Neural cell (in vitro differentiated cells): ENCODE measurements around the gene CIB4. TPM values are rescaled to one million over a fixed set of nuclear protein-coding genes. Genes with fewer than 3 reads are reported as not detected.

Experiments used
- H2AFZ ChIP-seq: fragments of 200-600, 300-800 bp; sonication (generic), shearing (Covaris generic); 2 replicates; pipeline ENCODE4 v1.6.0; 2014; ENCODE audit warnings: low read depth, mild to moderate bottlenecking, antibody characterized with exemption, low read length, moderate library complexity
- H3F3A ChIP-seq: fragments of 200-600 bp; shearing (Covaris generic); 2 replicates; pipeline ENCODE4 v1.6.1; 2016; ENCODE audit warnings: mild to moderate bottlenecking, moderate library complexity, mixed read lengths, antibody characterized with exemption, low read length; ENCODE audit not compliant: insufficient read depth, poor library complexity, severe bottlenecking
- H3K27ac ChIP-seq: fragments of 200-600, 300-800 bp; sonication (generic), shearing (Covaris generic); 2 replicates; pipeline ENCODE4 v1.5.1; 2014; ENCODE audit warnings: mild to moderate bottlenecking, low read length, moderate library complexity
- H3K27me3 ChIP-seq: fragments of 300-800, 200-600 bp; sonication (generic), shearing (Covaris generic); 2 replicates; pipeline ENCODE4 v1.6.0; 2014; ENCODE audit warnings: mild to moderate bottlenecking, low read depth, low read length, moderate library complexity; ENCODE audit not compliant: insufficient read depth
- H3K36me3 ChIP-seq: fragments of 300-800, 200-600 bp; sonication (generic), shearing (Covaris generic); 2 replicates; pipeline ENCODE4 v1.5.1; 2014; ENCODE audit warnings: mild to moderate bottlenecking, antibody characterized with exemption, low read length, moderate library complexity; ENCODE audit not compliant: insufficient read depth
- H3K4me2 ChIP-seq: fragments of 300-800, 200-600 bp; sonication (generic), shearing (Covaris generic); 2 replicates; pipeline ENCODE4 v1.6.0; 2014; ENCODE audit warnings: mild to moderate bottlenecking, low read length
- H3K4me3 ChIP-seq: fragments of 300-800, 200-600 bp; sonication (generic), shearing (Covaris generic); 2 replicates; pipeline ENCODE4 v1.5.1; 2014; ENCODE audit warnings: mild to moderate bottlenecking, low read length, moderate library complexity
- H3K79me2 ChIP-seq: fragments of 200-600 bp; shearing (Covaris generic); replicated peaks from 2 replicates; pipeline ENCODE4 v1.6.0; 2014; ENCODE audit warnings: mild to moderate bottlenecking, low read length, moderate library complexity; ENCODE audit not compliant: insufficient read depth
- H3K9ac ChIP-seq: fragments of 300-800, 200-600 bp; sonication (generic), shearing (Covaris generic); 2 replicates; pipeline ENCODE4 v1.6.1; 2016; ENCODE audit warnings: mild to moderate bottlenecking, low read length, mixed read lengths
- H3K9me2 ChIP-seq: fragments of 200-600 bp; shearing (Covaris generic); 2 replicates; pipeline ENCODE4 v1.6.1; 2016; ENCODE audit warnings: mild to moderate bottlenecking, low read length, mixed read lengths; ENCODE audit not compliant: insufficient read depth
- H3K9me3 ChIP-seq: fragments of 200-600, 300-800 bp; sonication (generic), shearing (Covaris generic); 2 replicates; pipeline ENCODE4 v1.6.1; 2016; ENCODE audit warnings: mild to moderate bottlenecking, mixed run types, low read length, moderate library complexity, mixed read lengths
- H4K20me1 ChIP-seq: fragments of 200-600 bp; shearing (Covaris generic); 2 replicates; pipeline ENCODE4 v1.6.1; 2016; ENCODE audit warnings: mild to moderate bottlenecking, mixed run types; ENCODE audit not compliant: insufficient read depth
- CTCF ChIP-seq: fragments of 450-650 bp; IDR thresholded peaks from 2 replicates; pipeline ENCODE4 v1.5.1; 2014; ENCODE audit warnings: antibody characterized with exemption, mild to moderate bottlenecking, moderate library complexity; ENCODE audit not compliant: poor library complexity, severe bottlenecking
- EP300 ChIP-seq: fragments of 450-650 bp; conservative IDR thresholded peaks from 2 replicates; pipeline ENCODE4 v1.6.1; 2014; ENCODE audit warnings: antibody characterized with exemption, mild to moderate bottlenecking, moderate library complexity; ENCODE audit not compliant: poor library complexity, severe bottlenecking
- EZH2 ChIP-seq: fragments of 200-600, 300-800 bp; shearing (Covaris generic), sonication (generic); IDR thresholded peaks from 2 replicates; pipeline ENCODE4 v1.6.1; 2014; ENCODE audit warnings: antibody characterized with exemption, low read length, borderline replicate concordance, mild to moderate bottlenecking; ENCODE audit not compliant: insufficient read depth, poor library complexity, severe bottlenecking
- MXI1 ChIP-seq: fragments of 450-650 bp; conservative IDR thresholded peaks from 2 replicates; pipeline ENCODE4 v1.6.1; 2014; ENCODE audit warnings: antibody characterized with exemption, mild to moderate bottlenecking; ENCODE audit not compliant: poor library complexity, severe bottlenecking
- POLR2AphosphoS5 ChIP-seq: IDR thresholded peaks from 2 replicates; pipeline ENCODE4 v1.6.1; 2012
- RAD21 ChIP-seq: fragments of 450-650 bp; conservative IDR thresholded peaks from 2 replicates; pipeline ENCODE4 v1.6.1; 2014; ENCODE audit warnings: antibody characterized with exemption, mild to moderate bottlenecking, moderate library complexity
- REST ChIP-seq: IDR thresholded peaks from 2 replicates; pipeline ENCODE4 v1.6.1; 2012; ENCODE audit warnings: borderline replicate concordance
- SMC3 ChIP-seq: fragments of 450-650 bp; conservative IDR thresholded peaks from 2 replicates; pipeline ENCODE4 v1.6.1; 2014; ENCODE audit warnings: antibody characterized with exemption, mild to moderate bottlenecking, moderate library complexity; ENCODE audit not compliant: poor library complexity
- TAF1 ChIP-seq: IDR thresholded peaks from 2 replicates; pipeline ENCODE4 v1.6.1; 2012; ENCODE audit warnings: low read depth
- polyA plus RNA-seq: library from polyadenylated mRNA; depleted of rRNA; stranded (reverse); fragments of >200 nt; gene quantifications from 2 replicates; pipeline ENCODE4 v1.2.3, GENCODE V29; 2014

The CIB4 gene
- polyA plus RNA-seq, 1 donor from 2014 or later = not detected

GRCh38 chr2:26660363-26660962 is 19.3 kb upstream of the CIB4 start:
- Histone ChIP-seq H3K9ac (no peak overlapping the region), H3K27me3 (no peaks in the 10 kb centered on the region), H3K9me2 (no peaks in the 10 kb centered on the region), H4K20me1 (no peaks in the 10 kb centered on the region), H3K4me2 (no peak overlapping the region), H3K4me3 (no peak overlapping the region), H3K27ac (no peak overlapping the region), H2AFZ (no peak overlapping the region), H3K79me2 (no peaks in the 10 kb centered on the region), H3F3A (no peaks in the 10 kb centered on the region), H3K36me3 (no peaks in the 10 kb centered on the region), H3K9me3 (no peaks in the 10 kb centered on the region)
- TF ChIP-seq CTCF (no peak), MXI1 (no peak), POLR2AphosphoS5 (no peak), EP300 (no peak), SMC3 (no peak), TAF1 (no peak), EZH2 (no peak), RAD21 (no peak), REST (no peak)

- Histone ChIP-seq H3K9me3 (no peaks in the 10 kb centered on the region), H3K9me2 (no peaks in the 10 kb centered on the region), H3K79me2 (no peaks in the 10 kb centered on the region), H3F3A (no peaks in the 10 kb centered on the region), H4K20me1 (no peaks in the 10 kb centered on the region), H3K4me2 (no peak overlapping the region), H2AFZ (no peak overlapping the region), H3K27me3 (no peaks in the 10 kb centered on the region), H3K9ac (no peak overlapping the region), H3K27ac (no peak overlapping the region), H3K4me3 (no peak overlapping the region), H3K36me3 (no peaks in the 10 kb centered on the region)
- TF ChIP-seq POLR2AphosphoS5 (no peak), REST (no peak), CTCF (no peak), TAF1 (no peak), EZH2 (no peak), EP300 (no peak), RAD21 (no peak), SMC3 (no peak), MXI1 (no peak)
Measured at GRCh38 chr2:26658691-26659346, 17.7 kb upstream of the CIB4 start.
